ENCODE results near the gene PPP2R5C.

DNA sequence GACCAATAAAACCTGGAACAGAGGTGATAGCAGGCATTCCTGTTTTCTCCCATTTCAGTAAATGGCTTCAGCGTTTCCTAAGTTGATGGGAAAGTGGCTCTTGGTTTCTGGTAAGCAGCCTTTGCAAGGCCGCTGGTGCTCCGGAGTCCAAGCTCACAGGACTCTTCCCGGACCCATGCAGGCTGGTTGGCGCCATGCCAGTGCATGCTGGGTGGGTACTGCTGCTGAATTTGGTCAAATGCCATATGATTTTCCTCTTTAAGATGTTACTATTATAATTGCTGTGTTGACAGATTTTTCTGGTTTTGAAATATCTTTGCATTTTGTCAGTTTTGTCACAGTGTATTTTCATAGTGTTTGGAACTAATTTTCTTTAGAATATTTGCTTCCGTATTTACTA is 27.7 kb downstream of the PPP2R5C start:
- TF ChIP-seq CTCF (IDR thresholded peaks at IDR 0.05; ENCODE audit: borderline replicate concordance, extremely low read depth, low read length, poor library complexity, severe bottlenecking): no peak
- TF ChIP-seq EZH2 (IDR thresholded peaks at IDR 0.05; ENCODE audit: borderline replicate concordance, low read depth, low read length, severe bottlenecking): no peak

Measured in DND-41 (cell line).